ENCODE results near the gene HYAL2. TPM values are rescaled to one million over a fixed set of nuclear protein-coding genes. Genes with fewer than 3 reads are reported as not detected.
"Not testable (repeated sequence)": the region's sequence is repeated elsewhere in the genome, so short reads cannot be mapped to it uniquely, and the experiment has no call there.

The HYAL2 gene
- total RNA-seq, 1 experiment from 2014 or later = 29.6 TPM

DNA sequence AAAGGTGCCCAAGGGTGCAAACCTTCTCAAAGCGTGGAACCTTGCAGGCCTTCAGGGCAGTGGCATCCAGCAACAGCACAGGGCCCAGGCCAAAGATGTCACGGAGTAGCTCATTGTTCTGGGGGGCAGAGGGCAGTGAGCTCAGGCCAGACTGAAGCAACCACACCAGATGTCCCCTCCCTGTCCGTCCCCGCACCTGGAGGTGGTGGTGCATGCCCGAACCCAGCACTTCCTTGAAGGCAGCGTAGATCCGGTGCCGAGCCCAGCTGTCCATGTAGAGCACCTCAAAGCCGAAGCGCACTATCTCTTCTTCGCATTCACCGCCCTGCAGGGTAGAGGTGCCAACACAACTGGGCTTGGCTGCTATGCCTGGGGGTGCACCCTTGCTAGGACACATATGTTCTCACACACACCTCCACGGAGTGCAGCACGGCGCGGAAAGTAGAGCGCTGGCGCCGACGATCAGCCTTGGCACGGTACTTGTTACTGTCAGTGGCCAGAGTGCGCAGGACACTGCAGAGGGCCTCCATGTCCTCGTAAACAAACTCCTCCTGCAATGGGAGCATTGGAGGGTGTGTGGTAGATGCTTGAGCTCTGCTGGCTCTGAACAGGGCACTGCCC, 34.0 kb downstream of the HYAL2 start:
- intact Hi-C loops (cut with micrococcal nuclease; ENCODE audit: unreplicated experiment) = no loop called here
- POLR2A ChIA-PET (ENCODE audit: unreplicated experiment) = no interaction called here
- no peaks in the 10 kb centered on the region for H3K9me3 ChIP-seq (ENCODE audit: insufficient read depth, low read depth)
- H3K36me3 ChIP-seq (ENCODE audit: low read depth) = no peaks in the 10 kb centered on the region
- peaks cover 11% of the 10 kb centered on the region; the same call in 1 of the 2 replicates for H3F3A ChIP-seq (ENCODE audit: insufficient read depth, low read depth)
- TF ChIP-seq, protein P1, sequence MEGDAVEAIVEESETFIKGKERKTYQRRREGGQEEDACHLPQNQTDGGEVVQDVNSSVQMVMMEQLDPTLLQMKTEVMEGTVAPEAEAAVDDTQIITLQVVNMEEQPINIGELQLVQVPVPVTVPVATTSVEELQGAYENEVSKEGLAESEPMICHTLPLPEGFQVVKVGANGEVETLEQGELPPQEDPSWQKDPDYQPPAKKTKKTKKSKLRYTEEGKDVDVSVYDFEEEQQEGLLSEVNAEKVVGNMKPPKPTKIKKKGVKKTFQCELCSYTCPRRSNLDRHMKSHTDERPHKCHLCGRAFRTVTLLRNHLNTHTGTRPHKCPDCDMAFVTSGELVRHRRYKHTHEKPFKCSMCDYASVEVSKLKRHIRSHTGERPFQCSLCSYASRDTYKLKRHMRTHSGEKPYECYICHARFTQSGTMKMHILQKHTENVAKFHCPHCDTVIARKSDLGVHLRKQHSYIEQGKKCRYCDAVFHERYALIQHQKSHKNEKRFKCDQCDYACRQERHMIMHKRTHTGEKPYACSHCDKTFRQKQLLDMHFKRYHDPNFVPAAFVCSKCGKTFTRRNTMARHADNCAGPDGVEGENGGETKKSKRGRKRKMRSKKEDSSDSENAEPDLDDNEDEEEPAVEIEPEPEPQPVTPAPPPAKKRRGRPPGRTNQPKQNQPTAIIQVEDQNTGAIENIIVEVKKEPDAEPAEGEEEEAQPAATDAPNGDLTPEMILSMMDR (conservative IDR thresholded peaks at IDR 0.05) = no peak
- no peak for TF ChIP-seq EZH2 (IDR thresholded peaks at IDR 0.05; ENCODE audit: low read depth)
- H4K20me1 ChIP-seq (ENCODE audit: insufficient read depth) = no peaks in the 10 kb centered on the region
- no peak overlapping the region for H3K4me3 ChIP-seq
- no TSS peak for BruUV-seq (replicated peaks)
- H3K27ac ChIP-seq = no peak overlapping the region
- H3K4me2 ChIP-seq = no peak overlapping the region
- H3K79me2 ChIP-seq (ENCODE audit: low read depth) = peaks cover 25% of the 10 kb centered on the region
- no peak overlapping the region for H2AFZ ChIP-seq
- H3K9me2 ChIP-seq (ENCODE audit: insufficient read depth) = no peaks in the 10 kb centered on the region
- peaks cover 13% of the 10 kb centered on the region for H3K4me1 ChIP-seq (replicated peaks; ENCODE audit: insufficient read depth)
- no peaks in the 10 kb centered on the region for H3K27me3 ChIP-seq (ENCODE audit: insufficient read depth, low read depth)
- DNase-seq = no peak
- CTCF ChIA-PET = interaction anchor here (0.6 to 1.0 kb wide), 2 partner anchors 36 to 196 kb away, joined by 3 to 8 read pairs; no protein-coding TSS in a partner anchor

DNA sequence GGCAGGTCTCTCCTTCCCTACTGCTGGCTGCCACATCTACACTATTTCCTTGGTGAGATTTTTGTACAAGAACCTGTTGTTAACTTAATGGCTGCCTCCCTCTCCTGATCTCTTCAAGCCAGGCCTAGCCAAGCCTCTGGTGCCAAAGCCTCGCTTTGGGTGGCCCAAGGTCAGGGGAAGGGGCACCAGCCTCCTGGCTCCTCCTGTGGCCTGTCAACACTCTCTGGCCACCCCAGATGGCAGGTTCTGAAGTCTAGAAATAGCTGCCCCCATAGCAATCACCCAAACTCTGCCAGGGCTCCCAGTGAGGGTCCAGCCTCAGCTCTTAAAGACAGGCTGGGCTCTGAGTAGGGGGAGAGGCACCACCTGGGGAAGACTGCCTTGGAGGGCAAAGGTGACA, 35.3 kb downstream of the HYAL2 start:
- H3K27ac ChIP-seq = no peak overlapping the region
- H3K4me3 ChIP-seq = no peak overlapping the region
- no peak overlapping the region for H3K4me2 ChIP-seq
- no peaks in the 10 kb centered on the region for H3K9me3 ChIP-seq (ENCODE audit: insufficient read depth, low read depth)
- POLR2A ChIA-PET (ENCODE audit: unreplicated experiment) = no interaction called here
- H3K27me3 ChIP-seq (ENCODE audit: insufficient read depth, low read depth) = no peaks in the 10 kb centered on the region
- intact Hi-C loops (cut with micrococcal nuclease; ENCODE audit: unreplicated experiment) = no loop called here
- TF ChIP-seq, protein P1 (conservative IDR thresholded peaks at IDR 0.05) = no peak
- TF ChIP-seq EZH2 (IDR thresholded peaks at IDR 0.05; ENCODE audit: low read depth) = no peak
- no peak overlapping the region for H2AFZ ChIP-seq
- H4K20me1 ChIP-seq (ENCODE audit: insufficient read depth) = no peaks in the 10 kb centered on the region
- no peaks in the 10 kb centered on the region for H3K36me3 ChIP-seq (ENCODE audit: low read depth)
- no peaks in the 10 kb centered on the region for H3K9me2 ChIP-seq (ENCODE audit: insufficient read depth)
- BruUV-seq (replicated peaks) = no TSS peak
- no peak for DNase-seq
- CTCF ChIA-PET = no interaction called here
- peaks cover 11% of the 10 kb centered on the region; the same call in 1 of the 2 replicates for H3F3A ChIP-seq (ENCODE audit: insufficient read depth, low read depth)
- H3K4me1 ChIP-seq (replicated peaks; ENCODE audit: insufficient read depth) = 0 out of 2 replicates have a peak, but pooled peaks cover 7% of the 10 kb centered on the region
- peaks cover 25% of the 10 kb centered on the region for H3K79me2 ChIP-seq (ENCODE audit: low read depth)

DNA sequence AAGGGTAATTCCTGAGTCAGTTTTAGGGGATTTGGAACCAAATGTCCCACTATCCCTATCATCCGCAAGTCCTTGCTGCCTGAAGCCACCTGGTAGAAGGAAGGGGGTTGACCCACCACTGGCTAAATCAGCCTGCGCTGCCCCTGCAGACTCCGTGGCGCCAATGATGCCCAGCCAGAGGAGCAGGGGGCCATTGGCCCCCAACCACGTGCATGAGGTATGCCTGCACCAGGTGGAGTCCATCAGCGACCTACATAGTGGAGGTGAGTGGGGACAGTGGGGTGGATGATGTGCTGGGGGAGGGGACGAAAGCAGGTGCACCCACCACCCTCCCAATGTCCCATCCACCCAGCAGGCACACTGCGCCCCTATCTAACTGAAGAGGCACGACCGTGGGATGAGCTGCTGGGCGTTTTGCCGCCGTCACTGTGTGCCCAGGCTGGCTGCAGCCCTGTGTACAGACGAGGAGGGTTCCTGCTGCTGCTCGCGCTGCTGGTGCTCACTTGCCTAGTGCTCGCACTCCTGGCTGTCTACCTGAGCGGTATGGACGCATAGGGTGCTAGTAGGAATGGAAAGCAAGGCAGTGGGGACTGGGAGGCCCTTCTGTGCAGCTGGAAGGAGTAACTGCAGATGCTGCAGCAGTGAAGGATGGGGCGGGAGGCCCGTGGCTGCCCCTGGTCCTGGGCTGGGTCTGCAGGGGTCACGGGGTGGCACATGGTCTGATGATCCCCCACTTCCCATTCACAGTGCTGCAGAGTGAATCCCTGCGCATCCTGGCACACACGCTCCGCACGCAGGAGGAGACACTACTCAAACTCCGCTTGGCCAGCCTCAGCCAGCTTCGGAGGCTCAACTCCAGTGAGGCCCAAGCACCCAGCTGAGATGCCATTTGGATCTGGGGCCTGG, 36.0 kb downstream of the HYAL2 start:
- POLR2A ChIA-PET (ENCODE audit: unreplicated experiment) = no interaction called here
- CTCF ChIA-PET = no interaction called here
- TF ChIP-seq EZH2 (IDR thresholded peaks at IDR 0.05; ENCODE audit: low read depth) = no peak
- TF ChIP-seq, protein P1 (conservative IDR thresholded peaks at IDR 0.05) = no peak

DNA sequence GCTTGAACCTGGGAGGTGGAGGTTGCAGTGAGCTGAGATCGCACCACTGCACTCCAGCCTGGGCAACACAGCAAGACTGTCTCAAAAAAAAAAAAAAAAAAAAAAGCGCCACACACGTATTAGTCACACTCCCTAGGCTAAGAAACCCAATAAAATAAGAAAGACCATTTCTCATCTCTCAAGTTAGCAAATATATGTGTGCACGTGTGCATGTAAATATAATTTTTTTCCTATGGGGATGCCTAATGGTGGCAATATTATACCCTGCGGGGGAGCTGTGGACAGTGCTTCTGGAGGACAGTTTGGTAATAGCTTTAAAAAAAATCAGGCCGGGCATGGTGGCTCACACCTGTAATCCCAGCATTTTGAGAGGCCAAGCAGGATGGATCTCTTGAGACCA, 38.4 kb downstream of the HYAL2 start:
- H3K9me3 ChIP-seq (ENCODE audit: insufficient read depth, low read depth); H3K79me2 ChIP-seq (ENCODE audit: low read depth); H3K4me1 ChIP-seq (replicated peaks; ENCODE audit: insufficient read depth); H3K4me3 ChIP-seq; H2AFZ ChIP-seq; H3K27me3 ChIP-seq (ENCODE audit: insufficient read depth, low read depth); H3K4me2 ChIP-seq; BruUV-seq (replicated peaks); H3K9me2 ChIP-seq (ENCODE audit: insufficient read depth); H4K20me1 ChIP-seq (ENCODE audit: insufficient read depth); DNase-seq; H3K36me3 ChIP-seq (ENCODE audit: low read depth); intact Hi-C loops (cut with micrococcal nuclease; ENCODE audit: unreplicated experiment); H3K27ac ChIP-seq: not testable (repeated sequence)
- ChIA-PET POLR2A (ENCODE audit: unreplicated experiment) (interaction anchor here (0.7 kb wide), 1 partner anchor 354 kb away, joined by 5 read pairs; the partner anchor contains the start of gene MON1A), CTCF (interaction anchor here (0.6 to 1.3 kb wide), 3 partner anchors 13 to 148 kb away, joined by 3 to 14 read pairs (median 9); no protein-coding TSS in a partner anchor)
- H3F3A ChIP-seq (ENCODE audit: insufficient read depth, low read depth) = peaks cover 11% of the 10 kb centered on the region; the same call in 1 of the 2 replicates

More for the DNA sequence above, 36.0 kb downstream of the HYAL2 start:
- Histone ChIP-seq H3K27ac (no peak overlapping the region), H3K4me3 (no peak overlapping the region), H3K9me2 (ENCODE audit: insufficient read depth) (no peaks in the 10 kb centered on the region), H2AFZ (no peak overlapping the region), H3F3A (ENCODE audit: insufficient read depth, low read depth) (peaks cover 11% of the 10 kb centered on the region; the same call in 1 of the 2 replicates), H3K9me3 (ENCODE audit: insufficient read depth, low read depth) (no peaks in the 10 kb centered on the region), H4K20me1 (ENCODE audit: insufficient read depth) (no peaks in the 10 kb centered on the region), H3K36me3 (ENCODE audit: low read depth) (no peaks in the 10 kb centered on the region), H3K4me2 (no peak overlapping the region), H3K4me1 (replicated peaks; ENCODE audit: insufficient read depth) (0 out of 2 replicates have a peak, but pooled peaks cover 7% of the 10 kb centered on the region), H3K79me2 (ENCODE audit: low read depth) (peaks cover 20% of the 10 kb centered on the region), H3K27me3 (ENCODE audit: insufficient read depth, low read depth) (no peaks in the 10 kb centered on the region)
- no peak for DNase-seq
- no TSS peak for BruUV-seq (replicated peaks)
- intact Hi-C loops (cut with micrococcal nuclease; ENCODE audit: unreplicated experiment) = no loop called here

Measured in PC-9 (cell line).